GM12865 (cell line): ENCODE results near the gene STK11.
A peak's percentile ranks its signal among the peaks of the same experiment; 100 is the strongest.

Source experiments
- DNase-seq: peaks from one replicate; pipeline ENCODE4 v3.0.0; 2010; ENCODE audit warnings: low read depth
- H3K4me3 ChIP-seq: 2 replicates; pipeline ENCODE4 v1.5.1; 2011; ENCODE audit warnings: mild to moderate bottlenecking, low read depth, low read length, control low read depth
- CTCF ChIP-seq: IDR thresholded peaks from 2 replicates; pipeline ENCODE4 v1.5.1; 2011; ENCODE audit warnings: low read length, control low read depth, low read depth, inconsistent platforms; ENCODE audit not compliant: insufficient read depth; ENCODE audit errors: missing control alignments

Gene STK11

GRCh38 chr19:1237754-1238368, 32.3 kb downstream of the STK11 start, which contains the start of gene CBARP:
Gene CBARP (minus strand): TSS chr19:1238005. CDS start chr19:1236100, 1,905 bp downstream.
- H3K4me3 ChIP-seq: peak within 1 kb of the TSS; percentile 35
- no peak for DNase-seq
- TF ChIP-seq CTCF: no peak

- H3K4me3 ChIP-seq: no peak overlapping the region; the same call in 1 of the 2 replicates
- DNase-seq: no peak
- TF ChIP-seq CTCF: no peak
Observed at GRCh38 chr19:1238369-1239303, 33.1 kb downstream of the STK11 start.

- TF ChIP-seq CTCF: no peak
- no peak for DNase-seq
- no peak overlapping the region for H3K4me3 ChIP-seq
Observed at GRCh38 chr19:1239420-1239795, 33.8 kb downstream of the STK11 start.

GRCh38 chr19:1239796-1240737, 34.5 kb downstream of the STK11 start:
- TF ChIP-seq CTCF: peak; percentile 85
- H3K4me3 ChIP-seq: peak overlapping the region; percentile 77
- DNase-seq: peak; percentile 94

- peak overlapping the region; percentile 77 for H3K4me3 ChIP-seq
- no peak for TF ChIP-seq CTCF
- DNase-seq: no peak
Observed at GRCh38 chr19:1240925-1241324, 35.3 kb downstream of the STK11 start.

- H3K4me3 ChIP-seq: peak within 1 kb of the TSS; percentile 77
- DNase-seq: peak; percentile 97
- no peak for TF ChIP-seq CTCF
Observed at GRCh38 chr19:1241417-1242095, 36.0 kb downstream of the STK11 start, which contains the start of gene ATP5F1D. Gene ATP5F1D (plus strand): TSS chr19:1241751. CDS start chr19:1241851, 100 bp downstream.
